Measurements from ENCODE around the gene ANXA6.

DNA sequence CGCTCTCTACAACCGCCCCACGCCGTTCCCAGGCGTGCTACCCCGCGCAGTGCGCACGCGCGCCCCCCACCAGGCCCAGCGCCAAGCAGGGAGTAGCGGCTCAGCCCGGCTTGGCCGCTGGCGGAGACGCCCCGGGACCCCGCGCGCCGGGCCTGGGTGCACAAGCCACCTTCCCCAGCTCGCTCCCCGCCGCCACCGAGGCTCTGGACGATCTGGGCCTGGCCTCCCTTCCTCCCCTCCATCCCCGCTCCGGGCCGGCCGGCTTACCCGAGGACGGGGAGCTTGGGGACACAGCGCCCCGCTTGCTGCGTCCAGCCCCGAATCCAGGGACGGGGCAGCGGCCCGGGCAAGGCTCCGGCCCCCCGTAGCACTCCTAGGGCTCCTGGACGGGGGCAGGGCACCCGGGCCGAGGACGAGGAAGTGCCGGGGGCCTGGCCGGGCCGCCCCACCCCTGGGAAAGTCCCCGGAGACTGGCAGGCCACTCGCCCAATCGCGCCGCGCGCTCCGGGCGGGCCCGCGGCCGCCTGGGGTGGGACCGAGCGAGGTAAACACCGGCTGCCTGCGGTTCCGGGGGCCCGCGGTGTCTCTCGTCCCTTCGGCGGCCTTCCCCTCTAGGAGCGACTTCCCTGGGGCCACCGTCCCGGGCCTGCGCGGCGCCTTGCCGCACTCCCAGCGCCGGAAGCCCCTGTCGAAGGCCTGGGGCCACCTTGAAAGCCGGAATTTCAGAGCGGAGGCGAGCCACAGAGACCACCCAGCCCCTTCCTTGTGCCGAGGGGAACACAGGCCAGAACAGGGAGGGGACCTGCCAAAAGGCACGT, 76.8 kb downstream of the ANXA6 start, which contains the start of gene TNIP1:
- TF ChIP-seq POLR2A (IDR thresholded peaks at IDR 0.05; ENCODE audit: low read length) (peak; percentile 87), GATA1 (IDR thresholded peaks at IDR 0.05; ENCODE audit: low read depth, low read length) (no peak)
